ENCODE measurements around the gene FSHR. TPM values are rescaled to one million over a fixed set of nuclear protein-coding genes. Genes with fewer than 3 reads are reported as not detected.

Gene FSHR
- total RNA-seq = not detected
- not detected for polyA plus RNA-seq
- long read RNA-seq, donor 1 = 0 reads
- long read RNA-seq, donor 2 = 0 reads
- long read RNA-seq, donor 3 = 0 reads
- long read RNA-seq, donor 4 = 0 reads
- long read RNA-seq, donor 5 = 0 reads
- long read RNA-seq, donor 6 = 0 reads
- long read RNA-seq, donor 7 = 0 reads
- long read RNA-seq, donor 8 = 0 reads
- long read RNA-seq, donor 9 = 0 reads
- long read RNA-seq, donor 10 = 0 reads

GRCh38 chr2:49154140-49154539 lies at the start of gene FSHR:
Gene FSHR (minus strand): TSS chr2:49154515. CDS start chr2:49154417, 98 bp downstream.
- 85% methylated on average over 4 of the region's 4 CpGs for WGBS
- DNase-seq (ENCODE audit: low read depth in 6 of 9, low spot score in 9 of 9) = no peak
- no peaks in the 10 kb centered on the region for H3K27me3 ChIP-seq (ENCODE audit: control insufficient read depth in 2 of 2, insufficient read depth in 1 of 2, low read length in 1 of 2)
- no peaks in the 10 kb centered on the region for H3K36me3 ChIP-seq (ENCODE audit: control insufficient read depth in 2 of 2, insufficient read depth in 2 of 2, low read length in 1 of 2)
- no peak within 1 kb of the TSS for H3K4me3 ChIP-seq (ENCODE audit: low read length in 2 of 2)
- no peaks in the 10 kb centered on the region for H3K9me3 ChIP-seq (ENCODE audit: control insufficient read depth in 2 of 2, insufficient read depth in 1 of 2, low read length in 1 of 2)
- no peaks in the 10 kb centered on the region for H3K4me1 ChIP-seq (ENCODE audit: control insufficient read depth in 2 of 2, insufficient read depth in 2 of 2, low read length in 2 of 2)
- no peak within 1 kb of the TSS for H3K27ac ChIP-seq (ENCODE audit: low read depth in 1 of 2, low read length in 1 of 2)

- WGBS = 95% methylated on average over 2 of the region's 2 CpGs
These were observed 45.0 kb upstream of the FSHR start for GRCh38 chr2:49199266-49199665.

GRCh38 chr2:49194701-49195100 lies 40.4 kb upstream of the FSHR start:
- WGBS = 93% methylated on average over 1 of the region's 1 CpG
- DNase-seq (ENCODE audit: low read depth in 6 of 9, low spot score in 9 of 9) = no peak
- no peaks in the 10 kb centered on the region for H3K36me3 ChIP-seq (ENCODE audit: control insufficient read depth in 2 of 2, insufficient read depth in 2 of 2, low read length in 1 of 2)

More at GRCh38 chr2:49199266-49199665, 45.0 kb upstream of the FSHR start:
- Histone ChIP-seq H3K9me3 (ENCODE audit: control insufficient read depth in 2 of 2, insufficient read depth in 1 of 2, low read length in 1 of 2) (no peaks in the 10 kb centered on the region), H3K27me3 (ENCODE audit: control insufficient read depth in 2 of 2, insufficient read depth in 1 of 2, low read length in 1 of 2) (no peaks in the 10 kb centered on the region), H3K4me3 (ENCODE audit: low read length in 2 of 2) (no peak overlapping the region), H3K36me3 (ENCODE audit: control insufficient read depth in 2 of 2, insufficient read depth in 2 of 2, low read length in 1 of 2) (no peaks in the 10 kb centered on the region), H3K4me1 (ENCODE audit: control insufficient read depth in 2 of 2, insufficient read depth in 2 of 2, low read length in 2 of 2) (no peaks in the 10 kb centered on the region), H3K27ac (ENCODE audit: low read depth in 1 of 2, low read length in 1 of 2) (no peak overlapping the region)
- no peak for DNase-seq (ENCODE audit: low read depth in 6 of 9, low spot score in 9 of 9)

GRCh38 chr2:49192036-49192435 lies 37.7 kb upstream of the FSHR start:
- Histone ChIP-seq H3K27me3 (ENCODE audit: control insufficient read depth in 2 of 2, insufficient read depth in 1 of 2, low read length in 1 of 2) (no peaks in the 10 kb centered on the region), H3K36me3 (ENCODE audit: control insufficient read depth in 2 of 2, insufficient read depth in 2 of 2, low read length in 1 of 2) (no peaks in the 10 kb centered on the region), H3K4me1 (ENCODE audit: control insufficient read depth in 2 of 2, insufficient read depth in 2 of 2, low read length in 2 of 2) (no peaks in the 10 kb centered on the region), H3K4me3 (ENCODE audit: low read length in 2 of 2) (no peak overlapping the region), H3K9me3 (ENCODE audit: control insufficient read depth in 2 of 2, insufficient read depth in 1 of 2, low read length in 1 of 2) (no peaks in the 10 kb centered on the region), H3K27ac (ENCODE audit: low read depth in 1 of 2, low read length in 1 of 2) (no peak overlapping the region)
- no peak for DNase-seq (ENCODE audit: low read depth in 6 of 9, low spot score in 9 of 9)
- 93% methylated on average over 1 of the region's 1 CpG for WGBS

More at GRCh38 chr2:49194701-49195100, 40.4 kb upstream of the FSHR start:
- H3K27me3 ChIP-seq (ENCODE audit: control insufficient read depth in 2 of 2, insufficient read depth in 1 of 2, low read length in 1 of 2) = no peaks in the 10 kb centered on the region
- H3K27ac ChIP-seq (ENCODE audit: low read depth in 1 of 2, low read length in 1 of 2) = no peak overlapping the region
- no peak overlapping the region for H3K4me3 ChIP-seq (ENCODE audit: low read length in 2 of 2)
- H3K9me3 ChIP-seq (ENCODE audit: control insufficient read depth in 2 of 2, insufficient read depth in 1 of 2, low read length in 1 of 2) = no peaks in the 10 kb centered on the region
- no peaks in the 10 kb centered on the region for H3K4me1 ChIP-seq (ENCODE audit: control insufficient read depth in 2 of 2, insufficient read depth in 2 of 2, low read length in 2 of 2)

- Histone ChIP-seq H3K4me3 (ENCODE audit: low read length in 2 of 2) (no peak overlapping the region), H3K9me3 (ENCODE audit: control insufficient read depth in 2 of 2, insufficient read depth in 1 of 2, low read length in 1 of 2) (no peaks in the 10 kb centered on the region), H3K4me1 (ENCODE audit: control insufficient read depth in 2 of 2, insufficient read depth in 2 of 2, low read length in 2 of 2) (no peaks in the 10 kb centered on the region), H3K36me3 (ENCODE audit: control insufficient read depth in 2 of 2, insufficient read depth in 2 of 2, low read length in 1 of 2) (no peaks in the 10 kb centered on the region), H3K27me3 (ENCODE audit: control insufficient read depth in 2 of 2, insufficient read depth in 1 of 2, low read length in 1 of 2) (no peaks in the 10 kb centered on the region), H3K27ac (ENCODE audit: low read depth in 1 of 2, low read length in 1 of 2) (no peak overlapping the region)
- WGBS = 74% methylated on average over 4 of the region's 4 CpGs
- DNase-seq (ENCODE audit: low read depth in 6 of 9, low spot score in 9 of 9) = no peak
These were observed 35.4 kb upstream of the FSHR start for GRCh38 chr2:49189512-49190225.

GRCh38 chr2:49186050-49186648 lies 31.8 kb upstream of the FSHR start:
- Histone ChIP-seq H3K4me1 (ENCODE audit: control insufficient read depth in 2 of 2, insufficient read depth in 2 of 2, low read length in 2 of 2) (no peaks in the 10 kb centered on the region), H3K36me3 (ENCODE audit: control insufficient read depth in 2 of 2, insufficient read depth in 2 of 2, low read length in 1 of 2) (no peaks in the 10 kb centered on the region), H3K4me3 (ENCODE audit: low read length in 2 of 2) (no peak overlapping the region), H3K9me3 (ENCODE audit: control insufficient read depth in 2 of 2, insufficient read depth in 1 of 2, low read length in 1 of 2) (no peaks in the 10 kb centered on the region), H3K27ac (ENCODE audit: low read depth in 1 of 2, low read length in 1 of 2) (no peak overlapping the region), H3K27me3 (ENCODE audit: control insufficient read depth in 2 of 2, insufficient read depth in 1 of 2, low read length in 1 of 2) (no peaks in the 10 kb centered on the region)
- DNase-seq (ENCODE audit: low read depth in 6 of 9, low spot score in 9 of 9) = no peak
- WGBS = 92% methylated on average over 10 of the region's 10 CpGs

- DNase-seq (ENCODE audit: low read depth in 6 of 9, low spot score in 9 of 9) = no peak
- no peaks in the 10 kb centered on the region for H3K27me3 ChIP-seq (ENCODE audit: control insufficient read depth in 2 of 2, insufficient read depth in 1 of 2, low read length in 1 of 2)
- no peak overlapping the region for H3K27ac ChIP-seq (ENCODE audit: low read depth in 1 of 2, low read length in 1 of 2)
- no peak overlapping the region for H3K4me3 ChIP-seq (ENCODE audit: low read length in 2 of 2)
- no peaks in the 10 kb centered on the region for H3K9me3 ChIP-seq (ENCODE audit: control insufficient read depth in 2 of 2, insufficient read depth in 1 of 2, low read length in 1 of 2)
- 96% methylated on average over 7 of the region's 7 CpGs for WGBS
- no peaks in the 10 kb centered on the region for H3K4me1 ChIP-seq (ENCODE audit: control insufficient read depth in 2 of 2, insufficient read depth in 2 of 2, low read length in 2 of 2)
- H3K36me3 ChIP-seq (ENCODE audit: control insufficient read depth in 2 of 2, insufficient read depth in 2 of 2, low read length in 1 of 2) = no peaks in the 10 kb centered on the region
These were observed 24.3 kb upstream of the FSHR start for GRCh38 chr2:49178656-49179055.

GRCh38 chr2:49177194-49177593 lies 22.9 kb upstream of the FSHR start:
- no peak overlapping the region for H3K27ac ChIP-seq (ENCODE audit: low read depth in 1 of 2, low read length in 1 of 2)
- 97% methylated on average over 1 of the region's 1 CpG for WGBS
- no peaks in the 10 kb centered on the region for H3K27me3 ChIP-seq (ENCODE audit: control insufficient read depth in 2 of 2, insufficient read depth in 1 of 2, low read length in 1 of 2)
- H3K4me1 ChIP-seq (ENCODE audit: control insufficient read depth in 2 of 2, insufficient read depth in 2 of 2, low read length in 2 of 2) = no peaks in the 10 kb centered on the region
- no peaks in the 10 kb centered on the region for H3K36me3 ChIP-seq (ENCODE audit: control insufficient read depth in 2 of 2, insufficient read depth in 2 of 2, low read length in 1 of 2)
- no peak for DNase-seq (ENCODE audit: low read depth in 6 of 9, low spot score in 9 of 9)
- H3K4me3 ChIP-seq (ENCODE audit: low read length in 2 of 2) = no peak overlapping the region
- no peaks in the 10 kb centered on the region for H3K9me3 ChIP-seq (ENCODE audit: control insufficient read depth in 2 of 2, insufficient read depth in 1 of 2, low read length in 1 of 2)

- H3K27me3 ChIP-seq (ENCODE audit: control insufficient read depth in 2 of 2, insufficient read depth in 1 of 2, low read length in 1 of 2) = no peaks in the 10 kb centered on the region
- 77% methylated on average over 3 of the region's 3 CpGs for WGBS
- no peaks in the 10 kb centered on the region for H3K4me1 ChIP-seq (ENCODE audit: control insufficient read depth in 2 of 2, insufficient read depth in 2 of 2, low read length in 2 of 2)
- H3K9me3 ChIP-seq (ENCODE audit: control insufficient read depth in 2 of 2, insufficient read depth in 1 of 2, low read length in 1 of 2) = no peaks in the 10 kb centered on the region
- no peak for DNase-seq (ENCODE audit: low read depth in 6 of 9, low spot score in 9 of 9)
- H3K27ac ChIP-seq (ENCODE audit: low read depth in 1 of 2, low read length in 1 of 2) = no peak overlapping the region
- no peak overlapping the region for H3K4me3 ChIP-seq (ENCODE audit: low read length in 2 of 2)
- H3K36me3 ChIP-seq (ENCODE audit: control insufficient read depth in 2 of 2, insufficient read depth in 2 of 2, low read length in 1 of 2) = no peaks in the 10 kb centered on the region
These were observed 21.5 kb upstream of the FSHR start for GRCh38 chr2:49175831-49176230.
